Right cardiac atrium (tissue), 5 donors: ENCODE measurements around the gene ST6GAL1. TPM values are rescaled to one million over a fixed set of nuclear protein-coding genes. Genes with fewer than 3 reads are reported as not detected.

ENCODE experiments used
- ATAC-seq, 2 donors: fragments of 200-7000 bp; cut with Tn5 transposase; one replicate each; pipeline versions ENCODE4 v1.8.0 to v1.9.1; 2020; ENCODE audit warnings: moderate library complexity in 2 of 2, mild to moderate bottlenecking in 1 of 2
- DNase-seq, 3 donors: peaks; one replicate each; pipeline ENCODE4 v3.0.0-alpha.2; 2020
- H3K27ac ChIP-seq: one replicate; pipeline ENCODE4 v1.5.1; 2013; ENCODE audit warnings: mild to moderate bottlenecking, low read length, control low read depth, moderate library complexity
- H3K27me3 ChIP-seq: one replicate; pipeline ENCODE4 v1.6.1; 2013; ENCODE audit not compliant: control insufficient read depth, insufficient read depth
- H3K4me1 ChIP-seq: one replicate; pipeline ENCODE4 v1.6.1; 2013; ENCODE audit warnings: low read length; ENCODE audit not compliant: control insufficient read depth, insufficient read depth
- H3K4me3 ChIP-seq: one replicate; pipeline ENCODE4 v1.5.1; 2013; ENCODE audit warnings: low read length, control low read depth
- H3K9me3 ChIP-seq: one replicate; pipeline ENCODE4 v1.6.1; 2013; ENCODE audit warnings: low read length; ENCODE audit not compliant: control insufficient read depth
- WGBS: extraction: QIAGEN DNeasy Blood & Tissue Kit; methylation state at CpG from one replicate; pipeline ENCODE4 v1.1.7; 2013; 5-methylcytosine and 5-hydroxymethylcytosine counted together
- intact Hi-C, 4 donors: fragments of 100-400 bp; cut with DNase I; formaldehyde crosslinking; loops; one replicate each; pipeline versions ENCODE4 v1.11.0 to v1.14.0; 2022 to 2023
- polyA plus RNA-seq: library from polyadenylated mRNA; stranded (reverse); fragments of 200-250 nt; gene quantifications from one replicate; pipeline ENCODE4 v1.2.3, GENCODE V29; 2013
- total RNA-seq, 4 donors: library from RNA; stranded (reverse); fragmentation: NEBNext Ultra II Directional; extraction: Animal tissue kit (Norgen Biotek cat#: 25700); gene quantifications; one replicate each; pipeline ENCODE4 v1.2.1, GENCODE V29; 2021
- donor health status: healthy with polysubstance abuse.
- donor health status: DM: no; HTN: yes; CAD: no.
- donor health status: DM: no; HTN: no; CAD: no.
- donor health status: DM: no; HTN: yes; CAD: no; lungs with severe emphysema.
- donor health status: DM: yes; HTN: yes; CAD: no.

The ST6GAL1 gene
- total and polyA plus RNA-seq, 5 donors: 25.2 to 69.2 (median 64.7) TPM

DNA sequence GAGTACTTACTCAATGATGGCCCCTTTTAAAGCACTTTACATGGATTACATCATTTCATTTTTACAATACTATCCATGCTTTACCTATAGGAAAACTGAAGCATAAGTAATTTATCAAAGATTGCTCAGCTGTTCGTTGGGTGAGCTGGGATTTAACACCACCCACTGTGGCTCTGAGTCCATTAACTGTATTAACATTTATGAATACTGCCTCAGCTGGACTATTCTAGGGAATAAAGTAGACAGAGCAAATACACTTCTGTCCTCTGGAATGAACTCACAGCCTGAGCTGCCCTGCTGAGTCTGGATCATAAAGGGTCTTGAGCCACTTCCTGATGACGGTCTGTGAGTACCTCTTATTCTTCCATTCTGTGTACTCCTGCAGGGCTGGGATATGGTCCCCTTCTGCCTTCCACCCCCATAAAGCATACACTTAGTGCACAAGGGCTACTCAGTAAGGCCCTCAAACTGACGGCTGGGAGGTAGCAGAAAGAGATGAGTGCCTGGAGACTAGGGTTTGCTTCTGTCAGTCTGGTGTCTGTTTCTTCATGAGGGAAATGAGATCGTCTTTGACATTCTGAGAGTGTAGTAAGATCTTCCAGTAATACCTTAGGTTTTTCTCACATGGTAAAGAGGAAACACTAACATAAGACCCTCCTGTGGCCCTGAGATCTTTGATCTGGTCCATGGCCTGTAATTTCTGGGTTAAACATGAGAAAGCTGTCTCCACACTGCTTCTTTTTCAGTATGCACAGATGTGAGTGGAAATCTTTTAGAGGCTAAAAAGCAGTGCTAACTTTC lies 12.6 kb upstream of the ST6GAL1 start:
- no peak overlapping the region for H3K27ac ChIP-seq
- H3K9me3 ChIP-seq: no peaks in the 10 kb centered on the region
- H3K27me3 ChIP-seq: no peaks in the 10 kb centered on the region
- 81% methylated on average over 4 of the region's 4 CpGs for WGBS
- DNase-seq (no peak), ATAC-seq (no peak)
- no peak overlapping the region for H3K4me3 ChIP-seq
- intact Hi-C loops: no loop called here
- no peaks in the 10 kb centered on the region for H3K4me1 ChIP-seq

DNA sequence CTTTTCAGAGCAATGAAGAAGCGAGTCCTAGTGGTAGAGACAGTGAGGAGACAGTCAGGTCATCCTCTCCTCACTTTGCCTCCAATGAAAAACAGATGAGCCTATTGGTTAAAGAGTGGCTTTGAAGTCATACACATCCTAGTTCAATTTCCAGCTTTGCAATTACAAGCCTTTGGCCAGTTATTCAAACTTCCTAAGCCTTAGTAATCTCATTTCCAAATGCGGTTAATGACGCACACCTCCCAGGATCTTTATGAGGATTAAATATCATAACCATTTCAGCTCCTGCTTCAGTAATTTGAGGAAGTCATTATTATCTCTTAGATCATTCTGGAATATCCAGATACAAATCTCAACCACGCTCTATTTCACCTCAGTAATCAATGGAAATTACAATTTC lies 10.0 kb upstream of the ST6GAL1 start:
- WGBS: 78% methylated on average over 4 of the region's 4 CpGs
- H3K4me1 ChIP-seq: no peaks in the 10 kb centered on the region
- H3K9me3 ChIP-seq: no peaks in the 10 kb centered on the region
- H3K4me3 ChIP-seq: no peak overlapping the region
- H3K27me3 ChIP-seq: no peaks in the 10 kb centered on the region
- no peak overlapping the region for H3K27ac ChIP-seq
- ATAC-seq (no peak), DNase-seq (no peak)
- intact Hi-C loops: no loop called here

DNA sequence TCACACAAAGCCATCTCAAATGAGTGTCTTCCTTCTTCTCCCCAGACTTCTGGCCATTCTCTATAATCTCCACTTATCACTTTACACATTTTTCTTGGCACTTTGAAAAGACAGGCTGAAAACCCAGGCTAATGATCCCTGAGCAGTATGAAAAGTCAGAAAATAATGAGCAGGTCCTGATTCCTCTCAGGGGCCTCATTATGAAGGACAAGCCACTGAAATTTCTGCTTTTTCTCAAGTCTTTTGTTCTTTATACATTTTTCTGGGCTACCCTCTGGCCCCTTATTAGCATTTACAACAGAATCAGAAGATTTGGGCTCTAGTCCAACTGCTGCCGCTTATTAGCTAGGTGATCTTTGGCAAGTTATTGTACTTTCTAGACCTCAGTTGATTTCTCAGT lies 9.5 kb upstream of the ST6GAL1 start:
- H3K4me1 ChIP-seq: no peaks in the 10 kb centered on the region
- ATAC-seq: peak in 1 of 2 donors; percentile 25
- H3K27ac ChIP-seq: no peak overlapping the region
- DNase-seq: no peak
- H3K27me3 ChIP-seq: no peaks in the 10 kb centered on the region
- no peak overlapping the region for H3K4me3 ChIP-seq
- no peaks in the 10 kb centered on the region for H3K9me3 ChIP-seq
- intact Hi-C loops: no loop called here
- 86% methylated on average over 1 of the region's 1 CpG for WGBS

DNA sequence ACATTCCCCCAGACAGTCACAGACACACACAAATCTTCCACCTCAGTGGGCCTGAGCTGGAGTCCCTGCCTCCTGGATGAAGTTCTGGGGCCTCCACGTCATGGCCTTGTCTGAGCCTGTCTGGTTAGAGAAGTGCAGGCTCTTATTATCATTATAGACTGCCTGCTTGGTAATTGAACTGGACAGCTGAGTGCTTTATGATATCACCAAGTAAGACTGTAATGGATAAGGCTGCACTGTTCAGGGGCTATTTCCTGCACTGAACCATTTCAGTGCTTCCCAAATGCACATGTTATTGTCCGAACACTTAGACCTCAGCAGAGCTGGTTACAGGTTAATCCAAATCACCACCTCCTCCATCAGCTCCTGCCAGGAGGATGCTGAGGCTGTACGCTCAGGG lies 8.7 kb upstream of the ST6GAL1 start:
- no peaks in the 10 kb centered on the region for H3K9me3 ChIP-seq
- no peak for DNase-seq
- 91% methylated on average over 3 of the region's 3 CpGs for WGBS
- H3K4me1 ChIP-seq: no peaks in the 10 kb centered on the region
- H3K27me3 ChIP-seq: no peaks in the 10 kb centered on the region
- ATAC-seq: no peak
- intact Hi-C loops: no loop called here
- H3K27ac ChIP-seq: no peak overlapping the region
- no peak overlapping the region for H3K4me3 ChIP-seq

DNA sequence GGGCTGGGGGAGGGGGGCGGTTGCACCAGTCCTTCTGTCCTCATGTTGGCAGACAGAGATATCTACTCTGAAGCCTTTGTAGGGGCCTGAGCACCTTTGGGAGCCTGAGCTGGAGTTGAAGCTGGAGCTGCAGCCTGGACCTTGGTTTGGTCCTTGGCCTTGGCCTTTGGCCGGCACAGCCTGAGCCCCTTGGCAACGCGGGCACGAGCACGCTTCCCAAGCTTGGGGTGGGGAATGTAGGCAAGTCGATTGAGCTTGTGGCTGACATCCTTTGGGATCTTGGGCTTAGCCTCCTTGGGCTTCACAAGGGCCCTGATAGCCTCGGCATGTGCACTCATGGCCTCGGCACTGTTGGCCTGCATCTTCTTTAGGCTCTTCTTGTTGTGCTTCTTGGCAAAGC lies 8.1 kb upstream of the ST6GAL1 start:
- DNase-seq: no peak
- Histone ChIP-seq H3K9me3 (no peaks in the 10 kb centered on the region), H3K27me3 (no peaks in the 10 kb centered on the region), H3K27ac (no peak overlapping the region), H3K4me3 (no peak overlapping the region), H3K4me1 (no peaks in the 10 kb centered on the region)
- intact Hi-C loops: no loop called here
- WGBS: 89% methylated on average over 9 of the region's 9 CpGs
- ATAC-seq: peak in 1 of 2 donors; percentile 15

DNA sequence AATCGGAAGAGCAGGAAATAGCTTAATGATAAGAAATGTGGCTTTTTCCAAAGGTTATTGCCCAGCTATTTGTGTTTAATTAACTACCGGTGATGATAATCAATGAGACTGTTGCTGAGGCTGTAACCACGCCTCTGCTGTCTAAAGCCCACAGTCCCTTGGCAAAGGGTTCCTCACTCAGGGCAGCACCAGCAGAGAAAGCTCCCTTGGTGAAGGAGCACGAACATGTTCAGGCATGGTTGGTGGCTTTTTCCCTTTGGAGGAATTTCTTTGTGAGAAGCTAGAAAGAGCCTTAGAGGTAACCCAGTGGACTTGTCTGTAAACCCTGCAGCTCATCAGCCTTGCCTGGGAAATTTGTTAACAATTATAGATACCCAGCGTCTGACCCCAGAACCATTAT lies 7.5 kb upstream of the ST6GAL1 start:
- Histone ChIP-seq H3K27ac (no peak overlapping the region), H3K27me3 (no peaks in the 10 kb centered on the region), H3K9me3 (no peaks in the 10 kb centered on the region), H3K4me3 (no peak overlapping the region), H3K4me1 (no peaks in the 10 kb centered on the region)
- DNase-seq (no peak), ATAC-seq (peak; percentile 65 to 69)
- 77% methylated on average over 5 of the region's 5 CpGs for WGBS
- intact Hi-C loops: no loop called here

DNA sequence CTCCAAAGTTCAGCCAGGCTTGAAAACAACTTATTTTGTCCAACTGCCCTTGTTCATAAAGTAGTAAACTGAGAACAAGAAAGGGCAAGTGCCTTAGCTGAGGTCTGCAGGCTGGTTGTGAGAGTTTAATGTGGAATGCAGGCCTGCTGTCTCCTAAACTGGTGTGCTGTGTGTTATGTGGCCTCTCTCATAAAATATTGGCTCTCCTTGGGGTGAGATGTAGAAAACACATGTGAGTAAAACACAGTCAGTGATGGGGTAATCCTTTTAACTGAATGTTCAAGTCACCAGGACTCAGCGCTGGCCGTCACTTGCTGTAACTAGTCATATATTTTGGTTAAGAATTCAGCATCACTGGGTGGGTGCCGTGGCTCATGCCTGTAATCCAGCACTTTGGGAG lies 7.1 kb upstream of the ST6GAL1 start:
- Histone ChIP-seq H3K9me3 (no peaks in the 10 kb centered on the region), H3K27ac (no peak overlapping the region), H3K4me3 (no peak overlapping the region), H3K27me3 (no peaks in the 10 kb centered on the region), H3K4me1 (no peaks in the 10 kb centered on the region)
- over 99% methylated on average over 3 of the region's 3 CpGs for WGBS
- DNase-seq: no peak
- no peak for ATAC-seq
- intact Hi-C loops: no loop called here

DNA sequence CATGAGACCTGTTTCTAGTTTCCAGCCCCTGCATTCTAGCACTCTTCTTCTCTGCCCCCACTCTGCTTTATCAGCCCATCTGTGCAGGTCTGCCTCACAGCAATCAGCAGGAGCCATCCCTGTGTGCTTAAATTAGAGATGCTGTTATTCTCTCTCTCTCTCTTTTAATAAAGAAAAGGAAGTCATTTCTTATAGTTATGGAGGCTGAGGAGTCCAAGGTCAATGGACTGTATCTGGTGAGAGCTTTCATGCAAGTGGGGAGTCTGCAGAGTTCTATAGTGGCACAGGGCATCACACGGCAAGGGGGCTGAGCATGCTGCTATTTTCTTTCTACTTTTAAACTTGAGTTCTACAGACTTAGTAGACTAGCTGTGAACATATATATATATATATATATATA lies 4.5 kb upstream of the ST6GAL1 start:
- Histone ChIP-seq H3K4me3 (no peak overlapping the region), H3K4me1 (peaks cover 2% of the 10 kb centered on the region), H3K27ac (no peak overlapping the region), H3K9me3 (no peaks in the 10 kb centered on the region), H3K27me3 (no peaks in the 10 kb centered on the region)
- intact Hi-C loops: no loop called here
- no peak for DNase-seq
- no peak for ATAC-seq
- WGBS: 97% methylated on average over 1 of the region's 1 CpG

DNA sequence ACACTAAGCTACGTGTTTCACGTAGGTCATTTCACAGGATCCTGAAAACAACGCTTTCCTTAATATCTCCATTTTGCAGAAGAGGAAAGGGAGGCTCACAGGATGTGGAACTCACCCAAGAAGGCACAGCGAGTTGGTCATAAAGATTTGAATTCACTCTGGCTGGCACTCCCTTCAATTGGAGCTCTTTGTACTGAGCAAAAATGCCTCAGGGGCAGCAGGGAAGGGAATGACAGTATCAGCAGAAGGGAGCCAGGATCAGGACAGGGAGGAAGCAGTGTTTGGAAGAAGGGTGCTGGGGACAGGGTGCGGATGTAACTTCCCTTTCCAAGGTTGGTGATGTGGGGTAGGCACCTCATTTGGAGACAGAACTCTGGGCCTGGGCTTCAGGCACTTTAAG lies 1.1 kb upstream of the ST6GAL1 start:
- no peak for ATAC-seq
- Histone ChIP-seq H3K4me3 (no peak overlapping the region), H3K27me3 (no peaks in the 10 kb centered on the region), H3K4me1 (peaks cover 12% of the 10 kb centered on the region), H3K27ac (peak overlapping the region; percentile 94), H3K9me3 (no peaks in the 10 kb centered on the region)
- 59% methylated on average over 5 of the region's 5 CpGs for WGBS
- intact Hi-C loops: no loop called here
- no peak for DNase-seq

DNA sequence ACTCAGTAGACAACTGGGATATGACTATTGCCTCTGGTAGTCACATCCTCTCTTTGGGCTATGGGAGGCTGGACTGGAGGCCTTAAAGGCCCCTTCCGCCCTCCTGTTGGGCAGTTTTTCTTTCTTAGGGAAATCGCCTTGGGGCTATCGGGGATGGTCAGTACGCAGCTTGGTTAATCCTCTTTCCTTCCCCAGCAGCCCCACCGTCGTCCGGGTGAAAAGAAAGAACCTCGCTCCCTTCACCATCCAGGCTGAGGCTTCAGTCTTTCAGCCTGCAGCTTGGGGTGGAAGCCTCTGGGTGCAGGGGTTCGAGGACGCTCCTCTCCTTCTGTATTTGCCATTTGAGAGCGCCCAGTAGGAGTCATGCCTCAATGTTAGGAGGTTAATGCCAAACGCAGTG lies 641 bp upstream of the ST6GAL1 start:
- Histone ChIP-seq H3K27me3 (no peaks in the 10 kb centered on the region), H3K4me1 (peaks cover 12% of the 10 kb centered on the region), H3K27ac (peak overlapping the region; percentile 94), H3K9me3 (no peaks in the 10 kb centered on the region), H3K4me3 (peak overlapping the region; percentile 80)
- DNase-seq (no peak), ATAC-seq (no peak)
- intact Hi-C loops: loop anchor here in 2 of 4 donors (5.0 to 10.0 kb wide), 5 partner anchors 48 to 175 kb away; no protein-coding TSS in a partner anchor
- WGBS: 58% methylated on average over 12 of the region's 12 CpGs

DNA sequence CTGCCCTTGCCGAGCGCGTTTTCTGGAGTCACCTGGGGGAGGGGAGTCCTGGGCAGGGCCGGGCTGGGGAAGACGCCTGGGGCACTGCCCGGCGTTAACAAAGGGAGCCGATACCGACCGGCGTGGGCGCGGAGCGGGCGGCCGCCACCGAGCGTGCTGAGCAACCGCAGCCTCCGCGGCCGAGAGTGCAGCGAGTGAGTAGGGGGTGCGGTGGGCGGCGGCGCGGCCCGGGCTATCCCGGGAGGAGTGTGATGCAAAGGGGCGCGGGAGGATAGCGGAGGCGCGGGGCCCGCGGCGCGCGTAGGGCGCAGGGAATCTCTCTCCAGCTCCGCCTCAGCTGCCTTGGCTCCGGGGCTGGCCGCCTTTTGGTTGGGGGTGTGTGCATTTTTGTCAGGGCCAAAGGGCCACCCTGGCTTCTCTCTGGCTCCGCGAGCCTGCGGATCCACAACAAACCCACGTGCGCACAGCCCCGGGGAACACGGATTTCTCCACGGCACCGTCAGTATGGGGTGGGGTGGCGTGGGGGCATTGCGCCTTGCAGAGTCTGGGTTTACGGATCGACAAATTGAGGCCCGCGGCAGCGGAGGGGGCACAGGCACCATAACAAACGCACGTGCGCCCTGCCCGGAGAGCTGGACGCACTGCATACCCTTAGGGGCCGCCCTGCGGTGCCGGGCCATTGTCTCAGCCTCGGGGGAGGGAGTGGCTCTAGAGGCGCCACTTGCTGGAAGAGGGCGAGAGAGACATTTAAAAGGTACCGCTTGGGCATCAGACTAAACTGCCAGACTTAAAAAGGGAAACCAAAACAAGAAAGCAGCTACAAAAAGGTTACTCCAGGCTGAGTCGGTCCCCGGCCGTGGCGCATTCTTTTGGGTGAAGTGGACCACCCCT lies 560 bp downstream of the ST6GAL1 start:
- peak overlapping the region; percentile 80 for H3K4me3 ChIP-seq
- intact Hi-C loops: loop anchor here in 2 of 4 donors (5.0 to 10.0 kb wide), 5 partner anchors 46 to 174 kb away; no protein-coding TSS in a partner anchor
- no peaks in the 10 kb centered on the region for H3K9me3 ChIP-seq
- peak overlapping the region; percentile 94 for H3K27ac ChIP-seq
- WGBS: under 1% methylated on average over 76 of the region's 76 CpGs
- DNase-seq (peak; percentile 77 to 87 (median 87)), ATAC-seq (peak; percentile 77 to 83)
- no peaks in the 10 kb centered on the region for H3K27me3 ChIP-seq
- peaks cover 12% of the 10 kb centered on the region for H3K4me1 ChIP-seq
